ENCODE measurements around the gene FCER2. TPM values are rescaled to one million over a fixed set of nuclear protein-coding genes. Genes with fewer than 3 reads are reported as not detected.
A peak's percentile ranks its signal among the peaks of the same experiment; 100 is the strongest.

FCER2 gene
- total RNA-seq, 1 donor: not detected

GRCh38 chr19:7678971-7679751, 22.8 kb downstream of the FCER2 start:
- DNase-seq (ENCODE audit: low read depth): no peak

GRCh38 chr19:7677669-7678311, 24.1 kb downstream of the FCER2 start:
- no peak overlapping the region for H3K4me3 ChIP-seq (ENCODE audit: low read depth, low read length)
- DNase-seq (ENCODE audit: low read depth): no peak
- no peak for TF ChIP-seq CTCF (IDR thresholded peaks at IDR 0.05; ENCODE audit: insufficient read depth, low read depth, low read length)

More at GRCh38 chr19:7678971-7679751, 22.8 kb downstream of the FCER2 start:
- no peak overlapping the region for H3K4me3 ChIP-seq (ENCODE audit: low read depth, low read length)
- no peak for TF ChIP-seq CTCF (IDR thresholded peaks at IDR 0.05; ENCODE audit: insufficient read depth, low read depth, low read length)

- H3K4me3 ChIP-seq (ENCODE audit: low read depth, low read length): no peak within 1 kb of the TSS
- DNase-seq (ENCODE audit: low read depth): no peak
- TF ChIP-seq CTCF (IDR thresholded peaks at IDR 0.05; ENCODE audit: insufficient read depth, low read depth, low read length): no peak
Measured at GRCh38 chr19:7676854-7677253, 25.1 kb downstream of the FCER2 start, which contains the start of gene MCEMP1. TSS of gene MCEMP1 (plus strand) at chr19:7677090. CDS start at chr19:7677121, 31 bp downstream.

- DNase-seq (ENCODE audit: low read depth): no peak
- TF ChIP-seq CTCF (IDR thresholded peaks at IDR 0.05; ENCODE audit: insufficient read depth, low read depth, low read length): no peak
Measured at GRCh38 chr19:7676376-7676775, 25.6 kb downstream of the FCER2 start.

GRCh38 chr19:7674010-7675005, 27.6 kb downstream of the FCER2 start:
- peak; percentile 83 for DNase-seq (ENCODE audit: low read depth)
- no peak overlapping the region for H3K4me3 ChIP-seq (ENCODE audit: low read depth, low read length)
- no peak for TF ChIP-seq CTCF (IDR thresholded peaks at IDR 0.05; ENCODE audit: insufficient read depth, low read depth, low read length)

More at GRCh38 chr19:7676376-7676775, 25.6 kb downstream of the FCER2 start:
- H3K4me3 ChIP-seq (ENCODE audit: low read depth, low read length): no peak overlapping the region

DNA sequence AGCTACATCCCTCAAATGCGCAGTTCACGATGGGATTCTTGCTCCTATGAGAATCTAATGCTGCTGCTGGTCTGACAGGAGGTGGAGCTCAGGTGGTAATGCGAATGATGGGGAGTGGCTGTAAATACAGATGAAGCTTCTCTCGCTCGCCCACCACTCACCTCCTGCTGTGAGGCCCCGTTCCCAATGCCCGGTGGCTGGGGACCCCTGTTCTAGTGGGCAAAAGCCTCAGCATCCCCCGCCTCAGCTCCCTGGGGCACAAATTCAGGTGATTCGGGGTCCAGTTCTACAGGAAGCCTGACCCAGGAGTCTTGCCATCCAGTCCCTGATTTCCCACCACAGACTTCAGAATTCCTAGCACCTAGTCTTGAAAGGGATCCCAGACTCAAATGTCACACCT, 29.4 kb downstream of the FCER2 start:
- DNase-seq (ENCODE audit: low read depth): no peak
- no peak for TF ChIP-seq CTCF (IDR thresholded peaks at IDR 0.05; ENCODE audit: insufficient read depth, low read depth, low read length)
- no peak overlapping the region for H3K4me3 ChIP-seq (ENCODE audit: low read depth, low read length)

All from fibroblast of villous mesenchyme (primary cell).